Peyer's patch (tissue), 4 donors: ENCODE data around the gene KAZN. TPM values are rescaled to one million over a fixed set of nuclear protein-coding genes. Genes with fewer than 3 reads are reported as not detected.

Source experiments
- DNase-seq, 3 donors: peaks; one replicate each; pipeline ENCODE4 v3.0.0-alpha.2; 2017 to 2019
- H3K27ac ChIP-seq, 4 donors: fragments of 200-600 bp; sonication (generic); one replicate each; pipeline ENCODE4 v1.5.1; 2016 to 2019
- H3K27me3 ChIP-seq, 2 donors: fragments of 200-600 bp; sonication (generic); one replicate each; pipeline ENCODE4 v1.5.1; 2019
- H3K36me3 ChIP-seq, 3 donors: fragments of 200-600 bp; sonication (generic); one replicate each; pipeline ENCODE4 v1.5.1; 2016 to 2019
- H3K4me1 ChIP-seq, 4 donors: fragments of 200-600 bp; sonication (generic); one replicate each; pipeline ENCODE4 v1.5.1; 2016 to 2019
- H3K4me3 ChIP-seq, 4 donors: fragments of 200-600 bp; sonication (generic); 1 replicate in 3 of 4; 2 replicates in 1 of 4; pipeline ENCODE4 v1.5.1; 2016 to 2019; ENCODE audit warnings: mild to moderate bottlenecking in 1 of 4
- H3K9me3 ChIP-seq, 4 donors: fragments of 200-600 bp; sonication (generic); one replicate each; pipeline ENCODE4 v1.5.1; 2016 to 2019; ENCODE audit warnings: mild to moderate bottlenecking in 1 of 4
- POLR2A ChIP-seq, 2 donors: fragments of 450-650 bp; IDR thresholded peaks; one replicate each; pipeline ENCODE4 v1.5.1; 2017; ENCODE audit warnings: antibody characterized with exemption in 2 of 2, mild to moderate bottlenecking in 2 of 2, moderate library complexity in 2 of 2
- total RNA-seq, 4 donors: library from RNA; depleted of rRNA; stranded (reverse); fragments of >200 nt; gene quantifications; one replicate each; pipeline ENCODE4 v1.1.0, GENCODE V29; 2016
- TF ChIP-seq, protein P1 (sequence below), 6 experiments: fragments of 450-650 bp in 4 of 6; fragments of 200-600 bp in 2 of 6; sonication (generic) in 1 of 6; IDR thresholded peaks; one replicate each; pipeline ENCODE4 v1.5.1; 2017 to 2019; ENCODE audit warnings: antibody characterized with exemption in 6 of 6, mild to moderate bottlenecking in 3 of 6, moderate library complexity in 1 of 6

KAZN gene
- total RNA-seq, 4 donors from 2014 or later, result 14.9 to 25.5 (median 21.7) TPM

DNA sequence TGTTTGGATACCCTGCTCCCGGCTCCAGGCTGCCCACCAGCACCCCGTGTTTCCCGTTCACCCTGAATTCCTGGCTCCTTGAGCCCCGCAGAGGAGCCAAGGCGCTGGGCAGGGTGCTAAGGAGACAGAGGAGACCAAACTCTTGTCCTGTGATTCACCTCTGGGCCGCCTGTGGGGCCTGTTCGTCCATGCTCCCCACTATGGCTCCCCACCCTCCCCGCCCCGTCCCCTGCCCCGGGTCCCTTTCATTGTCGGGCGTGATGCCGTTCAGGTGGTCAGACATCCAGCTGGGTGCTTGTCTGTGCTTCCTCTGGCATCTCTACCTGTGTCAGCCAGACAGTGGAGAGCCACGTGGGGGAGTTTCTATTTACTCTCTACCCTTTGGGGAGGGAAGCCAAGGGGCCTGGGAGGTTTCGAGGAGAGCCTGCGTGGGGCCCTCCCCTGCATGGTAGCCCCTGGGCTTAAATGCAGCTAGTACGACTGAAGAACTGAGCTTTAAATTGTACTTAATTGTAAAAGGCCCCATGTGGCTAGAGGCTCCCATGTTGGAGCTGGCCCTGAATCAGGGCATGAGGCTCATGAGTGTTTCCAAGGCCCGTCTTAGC, 333.7 kb downstream of the KAZN start:
- DNase-seq, result no peak
- Histone ChIP-seq H3K27me3 (no peaks in the 10 kb centered on the region), H3K4me3 (no peak overlapping the region), H3K9me3 (no peaks in the 10 kb centered on the region), H3K36me3 (no peaks in the 10 kb centered on the region), H3K4me1 (peaks cover 0 to 20% (median 3%) of the 10 kb centered on the region in 4 donors), H3K27ac (no peak overlapping the region)
- no peak for TF ChIP-seq POLR2A (IDR thresholded peaks at IDR 0.05)
- TF ChIP-seq, protein P1, sequence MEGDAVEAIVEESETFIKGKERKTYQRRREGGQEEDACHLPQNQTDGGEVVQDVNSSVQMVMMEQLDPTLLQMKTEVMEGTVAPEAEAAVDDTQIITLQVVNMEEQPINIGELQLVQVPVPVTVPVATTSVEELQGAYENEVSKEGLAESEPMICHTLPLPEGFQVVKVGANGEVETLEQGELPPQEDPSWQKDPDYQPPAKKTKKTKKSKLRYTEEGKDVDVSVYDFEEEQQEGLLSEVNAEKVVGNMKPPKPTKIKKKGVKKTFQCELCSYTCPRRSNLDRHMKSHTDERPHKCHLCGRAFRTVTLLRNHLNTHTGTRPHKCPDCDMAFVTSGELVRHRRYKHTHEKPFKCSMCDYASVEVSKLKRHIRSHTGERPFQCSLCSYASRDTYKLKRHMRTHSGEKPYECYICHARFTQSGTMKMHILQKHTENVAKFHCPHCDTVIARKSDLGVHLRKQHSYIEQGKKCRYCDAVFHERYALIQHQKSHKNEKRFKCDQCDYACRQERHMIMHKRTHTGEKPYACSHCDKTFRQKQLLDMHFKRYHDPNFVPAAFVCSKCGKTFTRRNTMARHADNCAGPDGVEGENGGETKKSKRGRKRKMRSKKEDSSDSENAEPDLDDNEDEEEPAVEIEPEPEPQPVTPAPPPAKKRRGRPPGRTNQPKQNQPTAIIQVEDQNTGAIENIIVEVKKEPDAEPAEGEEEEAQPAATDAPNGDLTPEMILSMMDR (IDR thresholded peaks at IDR 0.05), result no peak

DNA sequence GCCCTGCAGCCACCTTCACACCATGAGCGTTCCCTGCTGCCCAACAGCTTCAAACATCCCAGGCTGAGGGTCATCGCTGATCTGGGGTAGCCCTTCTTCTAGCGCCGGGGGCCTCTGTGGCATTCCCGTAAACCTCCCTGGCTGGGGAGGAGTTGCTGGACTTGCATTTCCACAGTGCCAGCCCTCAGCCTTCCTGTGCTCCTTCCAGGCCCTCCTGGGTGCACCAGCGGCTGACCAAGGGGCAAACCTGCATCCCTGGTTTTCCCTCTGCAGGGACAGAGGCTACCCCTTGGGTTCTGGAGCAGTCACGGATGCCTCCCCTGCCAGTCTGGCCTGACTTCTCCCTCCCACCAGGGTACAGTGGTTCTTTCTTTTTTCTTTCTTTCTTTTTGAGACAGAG, 336.4 kb downstream of the KAZN start:
- Histone ChIP-seq H3K4me3 (no peak overlapping the region), H3K27ac (no peak overlapping the region), H3K27me3 (no peaks in the 10 kb centered on the region), H3K36me3 (no peaks in the 10 kb centered on the region), H3K9me3 (no peaks in the 10 kb centered on the region), H3K4me1 (peaks cover 0 to 9% (median 0%) of the 10 kb centered on the region in 4 donors)
- TF ChIP-seq, protein P1 (IDR thresholded peaks at IDR 0.05), result no peak
- no peak for TF ChIP-seq POLR2A (IDR thresholded peaks at IDR 0.05)
- no peak for DNase-seq

DNA sequence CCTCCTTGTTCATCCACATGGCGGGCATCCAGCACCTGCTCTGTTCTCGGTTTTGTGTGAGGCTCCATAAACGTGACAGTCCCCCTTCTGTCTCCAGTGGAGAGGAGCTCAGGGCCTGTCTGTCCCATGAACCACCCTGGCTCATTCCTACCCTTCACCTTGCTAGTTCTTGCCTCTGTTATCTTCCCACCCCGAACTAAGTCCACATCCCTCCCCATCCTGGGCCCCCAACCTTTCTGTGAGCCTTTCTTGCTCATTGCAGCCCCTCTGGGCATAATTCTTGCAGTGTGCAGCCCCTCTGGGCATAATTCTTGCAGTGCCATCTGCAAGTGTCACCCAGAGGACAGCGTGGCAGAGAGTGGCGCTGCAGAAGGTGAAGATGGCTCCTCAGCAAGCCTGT, 338.3 kb downstream of the KAZN start:
- H3K9me3 ChIP-seq, result no peaks in the 10 kb centered on the region
- no peak overlapping the region for H3K4me3 ChIP-seq
- no peaks in the 10 kb centered on the region for H3K36me3 ChIP-seq
- H3K27ac ChIP-seq, result no peak overlapping the region
- H3K27me3 ChIP-seq, result no peaks in the 10 kb centered on the region
- no peak for DNase-seq
- TF ChIP-seq, protein P1 (IDR thresholded peaks at IDR 0.05), result no peak
- no peak for TF ChIP-seq POLR2A (IDR thresholded peaks at IDR 0.05)
- no peaks in the 10 kb centered on the region for H3K4me1 ChIP-seq

DNA sequence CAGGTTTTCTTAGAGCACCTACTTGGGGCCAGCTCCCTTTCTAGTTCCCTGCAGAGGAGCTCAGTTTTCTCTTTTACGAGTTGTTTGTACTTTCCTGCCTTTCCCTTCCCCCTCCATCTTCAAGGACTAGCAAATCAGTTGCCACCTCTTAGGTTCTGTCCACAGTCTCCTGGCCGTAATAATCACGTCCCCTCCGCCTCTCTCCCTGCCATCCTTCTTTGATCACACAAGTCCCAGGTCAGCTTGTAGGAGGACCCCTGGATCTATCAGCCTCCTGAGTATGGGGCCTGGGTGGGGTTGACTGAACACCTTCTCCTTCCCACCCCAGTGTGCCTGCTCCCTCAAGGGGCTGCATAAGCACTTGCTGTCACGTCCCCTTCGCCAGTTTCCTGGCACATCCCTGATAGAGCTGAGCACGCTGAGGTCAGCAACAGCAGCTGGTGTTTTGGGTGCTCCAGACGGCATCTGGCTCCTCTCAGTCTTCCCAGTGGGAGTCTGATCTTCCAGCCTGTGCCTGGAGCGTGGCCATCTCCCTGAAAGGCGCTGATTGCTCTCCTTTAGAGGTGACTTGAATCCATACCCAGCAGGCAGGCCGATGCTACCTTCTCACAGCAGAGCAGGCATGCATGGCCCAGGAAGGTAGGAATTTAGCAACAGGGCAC, 338.9 kb downstream of the KAZN start:
- Histone ChIP-seq H3K4me3 (no peak overlapping the region), H3K4me1 (no peaks in the 10 kb centered on the region), H3K36me3 (no peaks in the 10 kb centered on the region), H3K9me3 (no peaks in the 10 kb centered on the region), H3K27me3 (no peaks in the 10 kb centered on the region), H3K27ac (no peak overlapping the region)
- no peak for TF ChIP-seq POLR2A (IDR thresholded peaks at IDR 0.05)
- TF ChIP-seq, protein P1 (IDR thresholded peaks at IDR 0.05), result no peak
- DNase-seq, result no peak

DNA sequence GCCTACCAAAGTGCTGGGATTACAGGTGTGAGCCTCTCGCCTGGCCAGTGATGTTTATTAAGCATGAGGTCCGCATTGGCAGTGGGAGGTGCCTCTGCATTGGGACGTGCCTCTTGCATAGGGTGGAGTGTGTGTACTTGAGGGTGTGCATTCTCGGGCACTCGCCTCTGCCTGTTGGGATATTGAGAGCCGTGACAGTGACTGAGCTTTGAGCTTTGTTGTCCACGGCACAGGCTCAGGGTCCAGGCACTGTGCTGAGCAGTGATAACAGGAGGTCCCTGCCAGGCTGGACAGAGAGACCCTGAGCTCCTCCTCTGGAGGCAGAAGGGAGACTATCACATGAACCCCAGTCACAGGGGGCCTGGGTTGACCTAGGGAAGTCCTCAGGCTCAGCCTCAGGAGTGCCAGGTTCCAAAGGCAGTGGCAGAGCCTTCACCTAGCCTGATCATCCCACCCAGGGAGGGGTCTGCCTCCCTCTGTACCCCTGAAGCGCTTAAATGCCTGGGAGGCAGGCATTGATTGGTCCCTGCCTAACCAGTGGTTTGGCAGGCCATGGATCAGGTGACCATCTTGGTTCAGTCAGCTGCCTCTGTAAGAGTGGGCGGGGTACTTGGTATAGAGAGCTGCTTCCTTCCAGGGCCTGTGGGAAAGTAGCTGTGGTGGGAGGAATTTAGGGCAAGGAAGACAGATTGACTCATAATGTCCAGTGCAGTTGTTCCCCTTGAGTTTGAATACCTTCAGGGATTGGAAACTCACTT, 341.2 kb downstream of the KAZN start:
- no peak overlapping the region for H3K4me3 ChIP-seq
- no peaks in the 10 kb centered on the region for H3K27me3 ChIP-seq
- DNase-seq, result peak in 1 of 3 donors; percentile 29
- H3K36me3 ChIP-seq, result no peaks in the 10 kb centered on the region
- no peaks in the 10 kb centered on the region for H3K9me3 ChIP-seq
- peaks cover 0 to 4% (median 0%) of the 10 kb centered on the region in 4 donors for H3K4me1 ChIP-seq
- H3K27ac ChIP-seq, result no peak overlapping the region
- no peak for TF ChIP-seq POLR2A (IDR thresholded peaks at IDR 0.05)
- TF ChIP-seq, protein P1 (IDR thresholded peaks at IDR 0.05), result no peak
